Right lobe of liver (tissue), 6 donors: ENCODE data around the gene PBX4. TPM values are rescaled to one million over a fixed set of nuclear protein-coding genes. Genes with fewer than 3 reads are reported as not detected.
A peak's percentile ranks its signal among the peaks of the same experiment; 100 is the strongest.

ENCODE experiments used
- ATAC-seq, 4 donors: fragments of 200-7000 bp; cut with Tn5 transposase; one replicate each; pipeline ENCODE4 v1.9.1; 2020; ENCODE audit warnings: mild to moderate bottlenecking in 4 of 4, moderate library complexity in 4 of 4
- DNase-seq, 3 donors: peaks; one replicate each; pipeline ENCODE4 v3.0.0-alpha.2; 2020
- H3K27ac ChIP-seq, 3 donors: fragments of 200-600 bp; one replicate each; pipeline ENCODE4 v1.8.0; 2022
- H3K27me3 ChIP-seq, 2 donors: fragments of 200-600 bp; one replicate each; pipeline ENCODE4 v1.8.0; 2022
- H3K36me3 ChIP-seq, 4 donors: fragments of 200-600 bp; sonication (generic) in 1 of 4; one replicate each; pipeline versions ENCODE4 v1.5.1 to v1.8.0; 2017 to 2022; ENCODE audit warnings: control low read depth in 1 of 4
- H3K4me1 ChIP-seq, 4 donors: fragments of 200-600 bp; sonication (generic) in 1 of 4; one replicate each; pipeline versions ENCODE4 v1.5.1 to v1.8.0; 2017 to 2022; ENCODE audit warnings: control low read depth in 1 of 4
- H3K4me3 ChIP-seq, 3 donors: fragments of 200-600 bp; one replicate each; pipeline ENCODE4 v1.8.0; 2022
- H3K9me3 ChIP-seq, 4 donors: fragments of 200-600 bp; sonication (generic) in 1 of 4; one replicate each; pipeline versions ENCODE4 v1.5.1 to v1.8.0; 2017 to 2022; ENCODE audit warnings: control low read depth in 1 of 4
- CTCF ChIP-seq, 4 donors: fragments of 200-600 bp in 3 of 4; fragments of 450-650 bp in 1 of 4; IDR thresholded peaks; one replicate each; pipeline versions ENCODE4 v1.5.1 to v1.8.0; 2016 to 2022; ENCODE audit warnings: antibody characterized with exemption in 4 of 4, mild to moderate bottlenecking in 2 of 4
- POLR2A ChIP-seq: fragments of 450-650 bp; IDR thresholded peaks from one replicate; pipeline ENCODE4 v1.6.1; 2017; ENCODE audit warnings: antibody characterized with exemption, mild to moderate bottlenecking
- WGBS: methylation state at CpG from one replicate; pipeline ENCODE4 v1.1.6; 2018; ENCODE audit warnings: low coverage, low lambda C conversion rate; ENCODE audit not compliant: insufficient coverage; ENCODE audit errors: missing lambda C conversion rate; 5-methylcytosine and 5-hydroxymethylcytosine counted together
- intact Hi-C, 2 donors: fragments of 100-400 bp; cut with DNase I; formaldehyde crosslinking; loops; one replicate each; pipeline versions ENCODE4 v1.11.2 to v1.14.1; 2022
- total RNA-seq, 6 experiments: library from RNA; depleted of rRNA in 2 of 6; stranded (reverse); fragments of >200 nt in 2 of 6; fragmentation: NEBNext Ultra II Directional in 3 of 6; extraction: Animal tissue kit (Norgen Biotek cat#: 25700) in 3 of 6; gene quantifications; one replicate each; pipeline versions ENCODE4 v1.1.0 to v1.2.4, GENCODE V29; 2016 to 2023
- donor health status: DM: no; HTN: yes; CAD: no.
- donor health status: DM: no; HTN: no; CAD: no.
- donor health status: DM: no; HTN: no; CAD: no.
- donor health status: DM: no; HTN: yes; CAD: no.
- donor health status: DM: no; HTN: yes; CAD: no.

PBX4 gene
- total RNA-seq, 6 experiments from 2014 or later: 0.87 TPM; not detected in 5

GRCh38 chr19:19524053-19524452 is 94.4 kb downstream of the PBX4 start:
- Histone ChIP-seq H3K4me1 (no peaks in the 10 kb centered on the region), H3K9me3 (no peaks in the 10 kb centered on the region), H3K4me3 (no peak overlapping the region), H3K27ac (no peak overlapping the region), H3K36me3 (peaks cover 0 to 12% (median 3%) of the 10 kb centered on the region in 4 donors), H3K27me3 (no peaks in the 10 kb centered on the region)
- 84% methylated on average over 7 of the region's 7 CpGs for WGBS
- DNase-seq (no peak), ATAC-seq (no peak)
- intact Hi-C loops: no loop called here
- TF ChIP-seq CTCF (IDR thresholded peaks at IDR 0.05) (no peak), POLR2A (no peak)

GRCh38 chr19:19523177-19523576 is 95.3 kb downstream of the PBX4 start:
- Histone ChIP-seq H3K27me3 (no peaks in the 10 kb centered on the region), H3K27ac (no peak overlapping the region), H3K4me3 (no peak overlapping the region), H3K9me3 (no peaks in the 10 kb centered on the region), H3K36me3 (peaks cover 0 to 12% (median 3%) of the 10 kb centered on the region in 4 donors), H3K4me1 (no peaks in the 10 kb centered on the region)
- WGBS: 96% methylated on average over 3 of the region's 3 CpGs
- DNase-seq (no peak), ATAC-seq (no peak)
- TF ChIP-seq CTCF (IDR thresholded peaks at IDR 0.05) (no peak), POLR2A (no peak)
- intact Hi-C loops: no loop called here

DNA sequence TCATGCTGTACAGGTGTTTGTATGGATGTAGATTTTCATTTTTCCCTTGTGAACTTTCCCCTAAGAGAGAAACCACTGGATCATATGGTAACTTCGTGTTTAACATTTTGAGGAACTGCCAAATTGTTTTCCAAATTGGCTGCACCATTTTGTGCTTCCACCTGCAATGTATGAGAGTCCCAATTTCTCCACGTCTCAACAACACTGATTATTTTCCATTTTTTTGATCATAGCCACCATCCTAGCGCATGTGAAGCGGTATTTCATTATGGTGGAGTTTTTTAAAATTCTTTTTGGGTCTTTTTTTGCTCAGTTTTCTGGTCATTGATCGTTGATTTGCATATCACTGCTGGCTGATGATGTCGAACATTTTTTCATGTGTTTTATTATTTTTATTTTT is 97.5 kb downstream of the PBX4 start:
- H3K4me1 ChIP-seq: peaks cover 0 to 11% (median 0%) of the 10 kb centered on the region in 4 donors
- no peak for DNase-seq

GRCh38 chr19:19517235-19517619 is 101.3 kb downstream of the PBX4 start:
- Histone ChIP-seq H3K4me1 (peaks cover 0 to 14% (median 0%) of the 10 kb centered on the region in 4 donors), H3K27me3 (no peaks in the 10 kb centered on the region), H3K36me3 (peaks cover 0 to 2% (median 0%) of the 10 kb centered on the region in 4 donors), H3K4me3 (peak overlapping the region in 2 of 3 donors; percentile 91 to 92), H3K9me3 (no peaks in the 10 kb centered on the region), H3K27ac (no peak overlapping the region)
- DNase-seq (no peak), ATAC-seq (no peak)
- TF ChIP-seq CTCF (IDR thresholded peaks at IDR 0.05) (no peak), POLR2A (no peak)
- WGBS: 90% methylated on average over 10 of the region's 10 CpGs
- intact Hi-C loops: no loop called here

More for the DNA sequence above, 97.5 kb downstream of the PBX4 start:
- Histone ChIP-seq H3K9me3 (no peaks in the 10 kb centered on the region), H3K27me3 (no peaks in the 10 kb centered on the region), H3K27ac (no peak overlapping the region), H3K4me3 (no peak overlapping the region), H3K36me3 (peaks cover 0 to 8% (median under 1%) of the 10 kb centered on the region in 4 donors)
- 82% methylated on average over 6 of the region's 6 CpGs for WGBS
- intact Hi-C loops: no loop called here
- ATAC-seq: no peak
- TF ChIP-seq CTCF (IDR thresholded peaks at IDR 0.05): no peak
- no peak for TF ChIP-seq POLR2A
